A172 (cell line): ENCODE results near the gene SLC24A4. TPM values are rescaled to one million over a fixed set of nuclear protein-coding genes. Genes with fewer than 3 reads are reported as not detected.

Source experiments
- DNase-seq: peaks from one replicate; pipeline ENCODE4 v3.0.0-alpha.2; 2015; ENCODE audit warnings: low spot score
- total RNA-seq: library from RNA; depleted of rRNA; stranded (reverse); fragments of >200 nt; shearing (Covaris generic); gene quantifications from 2 replicates; pipeline ENCODE4 v1.2.3, GENCODE V29; 2014

SLC24A4 gene
- total RNA-seq, 1 experiment from 2014 or later, result not detected

DNA sequence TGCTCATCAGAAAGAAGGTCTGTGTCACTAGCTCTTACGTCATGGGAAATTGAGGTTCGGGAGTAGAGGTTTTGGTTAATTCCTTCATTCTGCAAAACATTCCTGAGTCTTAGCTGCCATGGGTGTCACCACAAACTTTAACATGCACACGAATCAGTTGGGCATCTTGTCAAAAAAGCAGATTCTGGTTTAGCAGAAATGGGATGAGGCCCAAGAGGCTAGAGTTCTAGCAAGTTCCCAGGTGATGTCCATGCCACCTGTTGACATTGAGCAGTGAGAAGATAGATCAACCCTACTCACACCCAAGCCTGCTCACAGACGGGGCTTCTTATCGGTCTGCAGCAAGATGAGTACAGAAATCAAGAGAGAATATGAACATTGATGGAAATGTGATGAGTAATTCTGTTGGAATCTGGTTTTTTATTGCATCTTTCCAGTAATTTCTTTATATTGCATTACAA lies 179.0 kb downstream of the SLC24A4 start:
- DNase-seq, result peak; percentile 40

- no peak for DNase-seq
Measured at GRCh38 chr14:92502541-92503286, 179.7 kb downstream of the SLC24A4 start.

- peak; percentile 84 for DNase-seq
Measured at GRCh38 chr14:92503756-92504491, 181.0 kb downstream of the SLC24A4 start.

DNA sequence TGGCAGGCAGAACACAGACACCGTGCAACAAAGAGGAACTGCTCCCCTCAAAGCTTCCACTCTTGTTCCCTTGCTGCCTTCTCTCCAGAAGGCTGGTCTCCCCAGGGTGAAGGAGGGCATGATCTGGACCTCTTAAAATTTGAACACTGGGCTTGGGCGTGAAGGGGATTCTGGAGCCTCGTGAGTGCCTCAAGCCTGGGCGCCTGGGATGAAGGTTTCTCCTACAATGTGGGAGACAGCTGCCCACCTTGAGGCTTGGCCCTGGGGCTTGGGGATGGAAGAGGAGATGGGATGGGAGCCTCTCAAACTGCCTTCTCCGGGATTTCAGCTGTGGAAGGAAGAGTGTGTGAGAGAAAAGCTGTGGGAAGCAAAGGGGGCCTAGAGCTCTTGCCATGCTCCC lies 182.9 kb downstream of the SLC24A4 start:
- no peak for DNase-seq

DNA sequence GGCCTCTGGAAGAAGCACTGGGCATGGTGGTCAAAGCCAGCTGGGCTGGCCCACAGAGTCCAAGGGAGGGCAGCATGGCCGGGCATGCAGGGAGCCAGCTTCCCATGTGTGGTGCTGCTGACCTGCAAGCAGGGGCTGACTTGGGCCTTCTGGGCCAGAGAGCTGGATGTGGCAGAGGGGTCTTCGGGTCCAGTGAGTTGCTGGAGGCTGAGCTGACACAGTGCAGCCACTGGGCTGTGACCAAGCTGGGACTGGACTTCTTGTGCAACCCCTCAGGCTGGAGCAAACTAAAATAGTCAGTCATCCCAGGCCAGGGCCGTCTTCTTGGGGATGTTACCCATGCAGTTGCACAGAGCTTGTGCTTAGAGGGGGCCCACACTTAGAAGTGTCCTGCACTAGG lies 183.3 kb downstream of the SLC24A4 start:
- DNase-seq, result no peak

GRCh38 chr14:92507174-92507768 lies 184.3 kb downstream of the SLC24A4 start:
- DNase-seq, result no peak

DNA sequence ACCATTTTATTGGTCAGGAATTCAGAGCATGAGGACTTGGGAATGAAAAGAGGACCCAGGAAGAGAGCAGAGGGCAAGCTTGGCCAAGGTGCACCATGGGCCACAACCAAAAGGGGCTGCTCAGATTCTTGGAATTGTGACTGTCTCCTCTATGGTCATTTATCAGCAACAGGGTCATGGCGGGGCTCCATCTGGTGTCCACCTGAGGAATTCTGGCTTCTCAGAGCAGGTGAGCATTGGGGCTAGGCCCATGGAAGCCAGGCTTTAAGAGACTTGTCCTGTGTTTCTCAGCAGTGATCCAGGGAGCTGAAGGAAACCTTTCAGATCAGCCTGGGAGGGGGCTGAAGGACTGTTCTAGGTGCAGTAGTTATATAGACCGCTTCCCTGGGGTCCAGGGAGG lies 188.0 kb downstream of the SLC24A4 start:
- no peak for DNase-seq

DNA sequence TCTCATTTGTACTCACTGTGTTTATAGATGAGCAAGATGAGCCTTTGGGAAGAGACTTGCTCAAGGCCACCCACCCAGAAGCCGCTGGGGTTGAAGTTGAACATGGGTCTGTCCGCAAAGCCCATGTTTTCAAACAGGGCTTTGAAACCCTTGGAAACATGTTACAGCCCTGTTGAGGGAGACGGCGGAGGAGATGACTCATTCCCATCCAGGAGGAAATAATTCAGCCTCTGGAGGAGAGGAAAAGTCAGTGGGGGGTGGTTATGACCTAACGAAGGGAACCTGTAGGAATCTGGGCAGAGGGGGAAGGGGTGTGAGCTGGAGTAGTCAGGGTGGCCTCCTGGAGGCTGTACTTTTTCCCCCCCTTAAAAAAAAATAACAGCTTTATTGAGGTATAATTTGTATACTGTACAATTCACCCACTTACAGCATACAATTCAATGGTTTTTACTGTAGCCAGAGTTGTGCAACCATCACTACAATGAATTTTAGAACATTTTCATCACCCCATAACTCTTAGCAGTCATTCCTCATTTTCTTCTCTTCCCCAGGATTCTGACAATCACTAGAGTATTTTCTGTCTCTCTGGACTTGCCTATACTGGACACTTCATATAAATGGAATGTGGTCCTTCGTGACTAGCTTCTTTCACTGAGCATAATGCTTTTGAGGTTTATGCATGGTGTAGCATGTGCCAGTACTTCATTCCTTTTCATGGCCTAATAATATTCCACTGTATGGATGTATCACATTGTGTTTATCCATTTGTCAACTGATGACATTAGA lies 188.7 kb downstream of the SLC24A4 start:
- peak; percentile 83 for DNase-seq

GRCh38 chr14:92512807-92513203 lies 189.8 kb downstream of the SLC24A4 start:
- DNase-seq, result no peak

GRCh38 chr14:92513204-92513965 lies 190.4 kb downstream of the SLC24A4 start, which contains the start of gene RIN3:
Gene RIN3 (plus strand): TSS chr14:92513781. CDS start chr14:92513933, 152 bp downstream.
- peak; percentile 11 for DNase-seq

DNA sequence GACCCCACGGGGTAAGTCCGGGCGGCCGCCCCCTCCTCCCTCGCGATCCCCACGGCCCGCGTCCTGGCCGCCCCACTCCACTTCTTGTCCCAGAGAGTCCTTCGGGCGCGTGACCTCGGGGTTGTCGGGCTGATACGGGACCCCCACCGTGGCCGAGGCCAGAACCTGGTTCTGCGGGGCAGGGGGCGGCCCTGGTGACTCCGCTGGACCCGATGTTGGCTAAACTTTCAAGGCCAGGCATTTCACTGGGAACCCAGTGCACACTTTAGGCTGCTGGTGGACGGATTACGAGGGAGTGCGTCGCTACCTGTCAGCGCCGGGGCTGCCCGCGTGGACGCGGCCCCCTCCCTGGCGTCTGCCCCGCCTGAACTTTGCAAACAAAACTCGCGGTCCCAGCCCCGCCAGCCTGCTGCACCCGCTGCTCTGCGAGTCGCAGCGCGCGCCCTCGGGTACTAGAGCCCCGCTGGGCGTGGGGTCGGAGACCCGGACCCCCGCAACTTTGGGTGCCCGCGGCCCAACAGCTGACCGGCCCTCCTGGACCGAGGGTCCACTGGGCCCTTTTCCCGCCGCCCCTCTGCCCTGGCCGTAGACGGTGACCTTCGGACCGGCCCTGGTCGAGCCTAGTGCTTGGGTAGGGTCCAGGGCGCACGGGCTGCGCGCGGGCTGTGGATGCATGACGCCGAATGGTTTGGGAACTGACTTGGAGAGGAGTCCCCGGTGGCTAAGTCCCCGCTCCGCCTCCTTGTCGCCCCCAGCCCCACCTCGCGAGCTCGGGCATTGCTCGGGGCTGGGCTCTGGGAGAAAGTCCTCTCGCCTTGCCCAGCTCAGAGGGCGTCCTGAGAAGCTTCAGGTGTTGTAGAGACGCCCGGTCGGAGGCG lies 191.2 kb downstream of the SLC24A4 start:
- no peak for DNase-seq

DNA sequence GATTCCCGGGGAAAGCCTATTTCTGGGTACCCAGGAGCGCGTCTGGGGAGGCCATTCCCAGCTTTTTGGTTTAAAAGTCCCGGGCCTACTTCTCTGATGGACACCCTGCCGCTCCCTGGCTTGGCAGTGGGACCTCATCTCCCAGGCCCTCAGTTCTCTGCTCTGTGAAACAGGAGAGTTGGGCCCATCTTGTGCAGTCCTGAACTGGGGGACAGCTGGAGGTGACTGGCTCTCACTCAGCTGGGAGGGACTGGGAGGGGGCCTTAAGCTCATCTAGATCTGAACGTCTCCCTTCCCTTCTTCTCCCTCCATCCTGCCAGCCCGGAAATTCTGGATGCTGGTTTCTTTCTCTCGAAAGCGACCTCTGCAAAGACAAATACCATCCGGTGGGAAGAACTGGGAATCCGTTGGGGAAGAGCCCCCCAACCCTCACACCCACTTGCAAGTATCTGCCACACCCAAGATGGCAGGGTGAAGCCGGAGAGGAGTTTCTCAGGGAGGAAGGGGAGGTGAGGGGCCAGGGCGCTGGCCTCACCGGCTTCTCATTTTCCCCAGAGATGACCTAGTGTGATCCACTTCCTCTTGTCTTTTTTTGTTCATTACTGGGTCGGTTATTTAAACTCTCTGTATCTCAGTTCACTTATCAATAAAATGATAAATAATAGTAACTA lies 192.0 kb downstream of the SLC24A4 start:
- no peak for DNase-seq

GRCh38 chr14:92515546-92516343 lies 192.8 kb downstream of the SLC24A4 start:
- DNase-seq, result no peak

- DNase-seq, result no peak
Measured at GRCh38 chr14:92516344-92516965, 193.5 kb downstream of the SLC24A4 start.

GRCh38 chr14:92516966-92517506 lies 194.1 kb downstream of the SLC24A4 start:
- DNase-seq, result no peak

DNA sequence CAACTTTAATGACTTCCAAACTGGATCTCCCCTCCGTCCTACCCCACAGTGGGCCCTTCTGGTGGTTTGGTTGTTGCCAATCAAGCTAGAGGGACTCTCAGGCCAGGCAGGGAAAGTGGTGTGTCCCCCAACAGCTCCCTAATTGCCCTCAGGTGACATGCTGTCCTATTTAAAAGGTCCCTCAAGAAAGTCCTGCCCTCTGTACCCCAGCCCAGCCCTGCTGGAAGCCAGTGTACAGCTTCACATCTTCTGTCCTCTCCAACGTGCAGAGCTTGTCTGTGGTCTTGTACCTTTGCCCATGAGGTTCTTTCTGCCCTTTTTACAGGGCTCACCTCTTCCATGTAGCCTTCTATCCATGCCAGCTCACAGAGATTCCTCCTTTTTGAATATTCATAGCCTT lies 194.8 kb downstream of the SLC24A4 start:
- no peak for DNase-seq

- DNase-seq, result no peak
Measured at GRCh38 chr14:92519246-92520101, 196.5 kb downstream of the SLC24A4 start.
